HepG2 (cell line): Measurements from ENCODE around the gene LMOD1. TPM values are rescaled to one million over a fixed set of nuclear protein-coding genes. Genes with fewer than 3 reads are reported as not detected.

Source experiments
- ATAC-seq: fragments of 200-7000 bp; cut with Tn5 transposase; 3 replicates; pipeline ENCODE4 v1.9.1; 2020; ENCODE audit warnings: mild to moderate bottlenecking, moderate library complexity
- BruUV-seq: library from RNA; stranded (reverse); fragments of 400-500 nt; replicated peaks from 2 replicates; lab custom pipeline; 2021; lab: Mats Ljungman, UMichigan
- CTCF ChIA-PET: fragments of 300-600 bp; formaldehyde crosslinking; extraction: SDS; loops from one replicate; lab custom pipeline; 2021; ENCODE audit warnings: low total read pairs, inconsistent platforms, low intra/inter-chr PET ratio; lab: Yijun Ruan, JAX
- POLR2A ChIA-PET: fragments of 350-600 bp; sonication (Branson Sonifier 250); formaldehyde crosslinking; loops from one replicate; lab custom pipeline; 2020; ENCODE audit warnings: antibody characterized with exemption, inconsistent platforms; lab: Yijun Ruan, JAX
- DNase-seq: peaks from one replicate; pipeline ENCODE4 v3.0.0-alpha.2; 2015; ENCODE audit warnings: low spot score
- FAIRE-seq: peaks from 3 replicates; lab custom pipeline; 2011; peaks lifted over from hg19 to GRCh38; lab: Jason Lieb, UNC
- H2AFZ ChIP-seq: one replicate; pipeline ENCODE4 v1.6.1; 2011; ENCODE audit warnings: low read length, inconsistent platforms
- H3K27ac ChIP-seq: fragments of 300-600 bp; 3 replicates; pipeline ENCODE4 v1.8.0; 2011; ENCODE audit warnings: mixed run types, mild to moderate bottlenecking, mixed read lengths, low read length, inconsistent platforms; ENCODE audit not compliant: insufficient read depth; ENCODE audit errors: extremely low read length
- H3K27me3 ChIP-seq, 2 experiments: fragments of 200-600 bp in 1 of 2; 2 replicates in 1 of 2; 3 replicates in 1 of 2; pipeline versions ENCODE4 v1.6.0 to v1.8.0; 2011; ENCODE audit warnings: low read length in 2 of 2, mild to moderate bottlenecking in 2 of 2, moderate library complexity in 2 of 2, inconsistent platforms in 1 of 2; ENCODE audit not compliant: insufficient read depth in 2 of 2, control insufficient read depth in 1 of 2
- H3K36me3 ChIP-seq, 2 experiments: fragments of 200-600 bp in 1 of 2; replicated peaks in 1 of 2; 2 replicates in 1 of 2; 3 replicates in 1 of 2; pipeline versions ENCODE4 v1.5.1 to v1.8.0; 2011; ENCODE audit warnings: low read length in 2 of 2, inconsistent platforms in 1 of 2; ENCODE audit not compliant: insufficient read depth in 2 of 2, control insufficient read depth in 1 of 2
- H3K4me1 ChIP-seq: 2 replicates; pipeline ENCODE4 v1.5.1; 2012; ENCODE audit warnings: low read length, inconsistent platforms; ENCODE audit not compliant: insufficient read depth
- H3K4me2 ChIP-seq: 2 replicates; pipeline ENCODE4 v1.6.0; 2011; ENCODE audit warnings: low read depth, low read length, inconsistent platforms
- H3K4me3 ChIP-seq, 3 experiments: fragments of 200-600 bp in 1 of 3; sonication (generic), shearing (Covaris generic) in 1 of 3; replicated peaks in 1 of 3; 2 replicates each; pipeline ENCODE4 v1.5.1; 2011 to 2016; ENCODE audit warnings: low read length in 3 of 3, inconsistent platforms in 2 of 3, low read depth in 2 of 3, mild to moderate bottlenecking in 2 of 3, control low read depth in 1 of 3, mixed read lengths in 1 of 3; ENCODE audit not compliant: insufficient read depth in 1 of 3
- H3K79me2 ChIP-seq: one replicate; pipeline ENCODE4 v1.6.1; 2011; ENCODE audit warnings: low read length, inconsistent platforms; ENCODE audit not compliant: insufficient read depth
- H3K9ac ChIP-seq: 2 replicates; pipeline ENCODE4 v1.6.0; 2011; ENCODE audit warnings: mild to moderate bottlenecking, low read depth, low read length, inconsistent platforms; ENCODE audit not compliant: insufficient read depth
- H3K9me3 ChIP-seq: 2 replicates; pipeline ENCODE4 v1.5.1; 2012; ENCODE audit warnings: mild to moderate bottlenecking, low read length
- H4K20me1 ChIP-seq: 2 replicates; pipeline ENCODE4 v1.6.0; 2011; ENCODE audit warnings: inconsistent platforms, mild to moderate bottlenecking, low read length, moderate library complexity; ENCODE audit not compliant: insufficient read depth
- EHMT2 ChIP-seq: fragments of 200-600 bp; sonication (generic); IDR thresholded peaks from 2 replicates; pipeline ENCODE4 v1.7.0; 2017; ENCODE audit warnings: antibody characterized with exemption, low read depth, low read length, borderline replicate concordance
- ETV5 ChIP-seq: IDR thresholded peaks from 2 replicates; pipeline ENCODE4 v1.6.1; 2018; ENCODE audit warnings: missing biosample characterization, missing genetic modification reagents, inconsistent platforms, borderline replicate concordance
- GABPA ChIP-seq, 2 experiments: IDR thresholded peaks; 2 replicates each; pipeline ENCODE4 v1.6.1; 2011 to 2016; ENCODE audit warnings: low read depth in 2 of 2, low read length in 1 of 2, missing biosample characterization in 1 of 2, missing genetic modification characterization in 1 of 2
- NR2F6 ChIP-seq, 2 experiments: IDR thresholded peaks; 2 replicates each; pipeline ENCODE4 v1.6.1; 2016; ENCODE audit warnings: antibody characterized with exemption in 1 of 2, mild to moderate bottlenecking in 1 of 2
- RARA ChIP-seq: IDR thresholded peaks from 2 replicates; pipeline ENCODE4 v1.6.1; 2016; ENCODE audit warnings: missing genetic modification reagents, missing compliant biosample characterization
- ZEB1 ChIP-seq: IDR thresholded peaks from 2 replicates; pipeline ENCODE4 v1.6.1; 2012; ENCODE audit warnings: mild to moderate bottlenecking, low read depth, inconsistent platforms; ENCODE audit not compliant: insufficient replicate concordance
- ZNF263 ChIP-seq: sonication (generic); formaldehyde crosslinking; IDR thresholded peaks from 2 replicates; pipeline ENCODE4 v1.4.0; 2020; ENCODE audit warnings: missing genetic modification reagents
- ZNF446 ChIP-seq: sonication (generic); formaldehyde crosslinking; IDR thresholded peaks from 2 replicates; pipeline ENCODE4 v1.5.0; 2020; ENCODE audit warnings: mild to moderate bottlenecking, missing genetic modification reagents
- ZNF724P ChIP-seq: sonication (generic); formaldehyde crosslinking; IDR thresholded peaks from 2 replicates; pipeline ENCODE4 v1.8.0; 2022; ENCODE audit warnings: missing genetic modification reagents, borderline replicate concordance
- WGBS: methylation state at CpG from one replicate; pipeline ENCODE4 v1.1.6; 2017; ENCODE audit warnings: low lambda C conversion rate; 5-methylcytosine and 5-hydroxymethylcytosine counted together
- in situ Hi-C: cut with HindIII; loops from 2 replicates; pipeline ENCODE4 v1.10.0; 2017; ENCODE audit warnings: low pct_unique_long_range_greater_than_20kb; ENCODE audit not compliant: extremely low pct_ligation_motif_present
- intact Hi-C: fragments of 100-400 bp; cut with micrococcal nuclease; formaldehyde crosslinking; loops from one replicate; pipeline ENCODE4 v1.10.0; 2022; ENCODE audit not compliant: unreplicated experiment
- polyA plus RNA-seq, 8 experiments: library from polyadenylated mRNA; depleted of rRNA in 3 of 8; stranded (reverse) in 7 of 8; unstranded in 1 of 8; fragments of >200 nt; fragmentation: Illumina TruSeq in 4 of 8; extraction: Trizol in 4 of 8; gene quantifications; 2 replicates each; pipeline versions ENCODE4 v1.2.1 to v1.2.3, GENCODE V29; 2011 to 2016; ENCODE audit warnings: low read depth in 4 of 8, missing spikeins in 1 of 8, mixed read lengths in 1 of 8; ENCODE audit not compliant: insufficient read depth in 1 of 8
- total RNA-seq, 5 experiments: library from RNA; depleted of rRNA; stranded (reverse); fragments of >200 nt; fragmentation: Illumina TruSeq; extraction: Trizol; gene quantifications; 2 replicates each; pipeline ENCODE4 v1.2.3, GENCODE V29; 2016; ENCODE audit warnings: low read depth in 1 of 5
- TF ChIP-seq, protein P1 (sequence below): sonication (generic); formaldehyde crosslinking; IDR thresholded peaks from 2 replicates; pipeline ENCODE4 v1.8.1; 2023; ENCODE audit warnings: mild to moderate bottlenecking, inconsistent platforms, moderate library complexity, missing genetic modification reagents, borderline replicate concordance

LMOD1 gene
- total and polyA plus RNA-seq, 2 of the 13 experiments (the other 11 are each of a cell fraction or from before 2014, with no cell fraction given): not detected

DNA sequence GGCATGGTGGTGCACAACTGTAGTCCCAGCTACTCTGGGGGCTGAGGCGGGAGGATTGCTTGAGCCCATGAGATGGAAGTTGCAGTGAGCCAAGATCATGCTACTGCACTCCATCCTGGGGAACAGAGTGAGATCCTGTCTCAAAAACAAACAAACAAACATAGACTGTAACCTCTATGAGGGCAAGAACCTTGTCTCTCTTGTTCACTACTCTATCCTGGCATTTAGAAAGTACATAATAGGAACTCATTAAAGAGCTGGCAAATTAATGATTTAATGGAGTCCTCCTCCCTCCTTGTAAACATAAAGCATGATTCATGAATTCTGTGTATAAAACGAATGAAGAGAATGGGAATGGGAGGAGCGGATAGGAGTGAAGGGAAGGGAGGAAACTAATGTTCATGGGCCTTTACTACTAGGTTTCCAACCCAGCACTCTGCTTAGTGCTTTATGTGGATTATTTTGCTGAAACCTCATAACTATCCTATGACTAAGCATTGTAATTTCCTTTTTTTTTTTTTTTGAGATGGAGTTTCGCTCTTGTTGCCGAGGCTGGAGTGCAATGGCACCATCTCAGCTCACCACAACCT is 8.6 kb downstream of the LMOD1 start (continued):
- TF ChIP-seq, protein P1, sequence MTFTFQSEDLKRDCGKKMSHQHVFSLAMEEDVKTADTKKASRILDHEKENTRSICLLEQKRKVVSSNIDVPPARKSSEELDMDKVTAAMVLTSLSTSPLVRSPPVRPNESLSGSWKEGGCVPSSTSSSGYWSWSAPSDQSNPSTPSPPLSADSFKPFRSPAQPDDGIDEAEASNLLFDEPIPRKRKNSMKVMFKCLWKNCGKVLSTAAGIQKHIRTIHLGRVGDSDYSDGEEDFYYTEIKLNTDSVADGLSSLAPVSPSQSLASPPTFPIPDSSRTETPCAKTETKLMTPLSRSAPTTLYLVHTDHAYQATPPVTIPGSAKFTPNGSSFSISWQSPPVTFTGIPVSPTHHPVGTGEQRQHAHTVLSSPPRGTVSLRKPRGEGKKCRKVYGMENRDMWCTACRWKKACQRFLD: no peak
- TF ChIP-seq ZNF724P (CRISPR knock-in tag) (no peak), ETV5 (no peak)

DNA sequence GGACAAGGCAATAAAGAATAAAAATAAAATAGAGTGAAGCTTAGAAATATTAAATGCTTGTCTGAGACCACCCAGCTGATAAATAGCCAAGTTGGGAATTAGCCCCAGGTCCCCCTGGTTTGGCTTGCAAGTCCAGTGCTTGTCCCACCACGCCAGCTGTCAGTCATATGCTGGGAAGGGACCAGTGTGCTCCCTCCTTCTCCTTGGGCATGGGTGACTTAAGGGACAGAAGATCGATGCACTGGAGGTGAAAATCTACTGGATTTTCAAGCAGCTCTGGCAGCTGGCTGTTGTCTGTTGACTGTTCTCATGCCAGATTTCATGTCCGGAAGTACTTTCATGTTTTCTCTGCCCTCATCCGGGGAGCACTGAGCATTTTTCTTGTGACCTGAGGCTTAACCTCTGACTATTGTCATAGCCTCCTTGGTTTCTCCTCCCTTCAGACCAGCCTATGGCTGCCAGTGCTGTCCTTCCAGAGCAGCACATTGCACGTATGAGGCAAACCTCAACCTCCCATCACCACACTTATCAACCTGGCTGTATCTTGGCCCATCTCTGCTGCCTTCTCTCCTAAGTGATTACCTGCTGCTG is 12.4 kb downstream of the LMOD1 start:
- TF ChIP-seq ZNF263 (peak; percentile 72), ZEB1 (no peak), RARA (0 out of 2 replicates have a peak, but pooled peaks have one; percentile 29), GABPA (IDR thresholded peaks at IDR 0.05; ENCODE audit: low read depth, low read length) (no peak), GABPA (CRISPR knock-in tag; IDR thresholded peaks at IDR 0.05; ENCODE audit: low read depth) (peak; percentile 64), NR2F6 (IDR thresholded peaks at IDR 0.05) (peak; percentile 26; the same call in 1 of the 2 replicates), NR2F6 (CRISPR knock-in tag; IDR thresholded peaks at IDR 0.05) (peak; percentile 69), EHMT2 (no peak), ZNF446 (CRISPR knock-in tag) (no peak), ETV5 (peak; percentile 56; the same call in 1 of the 2 replicates)
- Histone ChIP-seq H3K4me1 (peaks cover 15% of the 10 kb centered on the region), H3K36me3 (no peaks in the 10 kb centered on the region), H4K20me1 (no peaks in the 10 kb centered on the region), H3K27me3 (no peaks in the 10 kb centered on the region; a peak in 1 of 5 replicates), H2AFZ (no peak overlapping the region), H3K9me3 (no peaks in the 10 kb centered on the region), H3K79me2 (no peaks in the 10 kb centered on the region), H3K27ac (no peak overlapping the region), H3K9ac (no peak overlapping the region), H3K4me3 (no peak overlapping the region), H3K4me2 (peak overlapping the region; percentile 10; the same call in 1 of the 2 replicates)
- WGBS: 7% methylated on average over 5 of the region's 5 CpGs
- in situ Hi-C loops (no loop called here), intact Hi-C loops (no loop called here)
- POLR2A ChIA-PET: no interaction called here
- peak; percentile 16 for DNase-seq
- CTCF ChIA-PET: no interaction called here
- BruUV-seq: no TSS peak
- ATAC-seq: no peak
- FAIRE-seq: no peak
